ENCODE data around the gene SELP.

The SELP gene

GRCh38 chr1:169618367-169618766, 11.6 kb downstream of the SELP start:
- Histone ChIP-seq H3K18ac (ENCODE audit: low read length) (no peak overlapping the region), H3K4ac (ENCODE audit: low read length) (no peak overlapping the region), H3K4me1 (ENCODE audit: control insufficient read depth in 2 of 2, insufficient read depth in 1 of 2, low read depth in 1 of 2, low read length in 2 of 2) (no peaks in the 10 kb centered on the region), H3K9ac (ENCODE audit: low read depth, low read length, poor library complexity) (no peak overlapping the region), H2BK15ac (ENCODE audit: low read length) (no peak overlapping the region), H3K14ac (ENCODE audit: low read length) (no peak overlapping the region), H3K27ac (replicated peaks; ENCODE audit: low read length) (no peak overlapping the region), H4K91ac (ENCODE audit: low read depth, low read length, poor library complexity) (no peak overlapping the region), H2BK120ac (ENCODE audit: low read depth, low read length) (no peak overlapping the region), H4K8ac (ENCODE audit: low read depth, low read length) (no peak overlapping the region), H3K4me3 (ENCODE audit: low read length in 2 of 2) (no peak overlapping the region), H2AK5ac (ENCODE audit: low read depth, low read length) (no peak overlapping the region), H3K23ac (ENCODE audit: low read depth, low read length, poor library complexity) (no peak overlapping the region), H3K79me1 (ENCODE audit: low read depth, low read length) (peaks cover 3% of the 10 kb centered on the region), H3K36me3 (replicated peaks in 1 of 2; ENCODE audit: control insufficient read depth in 2 of 2, insufficient read depth in 2 of 2, low read length in 2 of 2) (no peaks in the 10 kb centered on the region), H3K27me3 (ENCODE audit: control insufficient read depth in 3 of 3, insufficient read depth in 3 of 3, low read depth in 1 of 3, low read length in 3 of 3) (no peaks in the 10 kb centered on the region), H2AFZ (ENCODE audit: low read length) (no peak overlapping the region), H3K9me3 (replicated peaks in 1 of 2; ENCODE audit: control insufficient read depth in 2 of 2, insufficient read depth in 1 of 2, low read depth in 1 of 2, low read length in 2 of 2) (peaks cover 0 to 2% of the 10 kb centered on the region in 2 donors), H2BK12ac (ENCODE audit: low read length) (no peak overlapping the region), H3K4me2 (ENCODE audit: insufficient read depth, low read length, poor library complexity, severe bottlenecking) (no peak overlapping the region), H2BK5ac (ENCODE audit: low read length) (no peak overlapping the region)
- no peak for DNase-seq (ENCODE audit: low spot score)
- no CpG with 5 or more reads among the region's 2 CpGs for WGBS, 2 donors (ENCODE audit: extremely low coverage in 2 of 2, insufficient read length in 2 of 2, insufficient replicate concordance in 1 of 2)

- Histone ChIP-seq H3K14ac (ENCODE audit: low read length) (no peak overlapping the region), H3K27ac (replicated peaks; ENCODE audit: low read length) (no peak overlapping the region), H3K4me1 (ENCODE audit: control insufficient read depth in 2 of 2, insufficient read depth in 1 of 2, low read depth in 1 of 2, low read length in 2 of 2) (no peaks in the 10 kb centered on the region), H3K4me2 (ENCODE audit: insufficient read depth, low read length, poor library complexity, severe bottlenecking) (no peak overlapping the region), H2BK15ac (ENCODE audit: low read length) (no peak overlapping the region), H3K23ac (ENCODE audit: low read depth, low read length, poor library complexity) (no peak overlapping the region), H4K8ac (ENCODE audit: low read depth, low read length) (no peak overlapping the region), H3K9me3 (replicated peaks in 1 of 2; ENCODE audit: control insufficient read depth in 2 of 2, insufficient read depth in 1 of 2, low read depth in 1 of 2, low read length in 2 of 2) (no peaks in the 10 kb centered on the region), H2AK5ac (ENCODE audit: low read depth, low read length) (no peak overlapping the region), H3K27me3 (ENCODE audit: control insufficient read depth in 3 of 3, insufficient read depth in 3 of 3, low read depth in 1 of 3, low read length in 3 of 3) (no peaks in the 10 kb centered on the region), H2BK12ac (ENCODE audit: low read length) (no peak overlapping the region), H3K9ac (ENCODE audit: low read depth, low read length, poor library complexity) (no peak overlapping the region), H3K79me1 (ENCODE audit: low read depth, low read length) (no peaks in the 10 kb centered on the region), H3K18ac (ENCODE audit: low read length) (no peak overlapping the region), H2AFZ (ENCODE audit: low read length) (no peak overlapping the region), H3K36me3 (replicated peaks in 1 of 2; ENCODE audit: control insufficient read depth in 2 of 2, insufficient read depth in 2 of 2, low read length in 2 of 2) (no peaks in the 10 kb centered on the region), H2BK5ac (ENCODE audit: low read length) (no peak overlapping the region), H2BK120ac (ENCODE audit: low read depth, low read length) (no peak overlapping the region), H3K4me3 (ENCODE audit: low read length in 2 of 2) (no peak overlapping the region), H4K91ac (ENCODE audit: low read depth, low read length, poor library complexity) (no peak overlapping the region), H3K4ac (ENCODE audit: low read length) (no peak overlapping the region)
- WGBS, 2 donors (ENCODE audit: extremely low coverage in 2 of 2, insufficient read length in 2 of 2, insufficient replicate concordance in 1 of 2), result no CpG with 5 or more reads among the region's 5 CpGs
- DNase-seq (ENCODE audit: low spot score), result no peak
Measured at GRCh38 chr1:169615803-169616202, 14.1 kb downstream of the SELP start.

DNA sequence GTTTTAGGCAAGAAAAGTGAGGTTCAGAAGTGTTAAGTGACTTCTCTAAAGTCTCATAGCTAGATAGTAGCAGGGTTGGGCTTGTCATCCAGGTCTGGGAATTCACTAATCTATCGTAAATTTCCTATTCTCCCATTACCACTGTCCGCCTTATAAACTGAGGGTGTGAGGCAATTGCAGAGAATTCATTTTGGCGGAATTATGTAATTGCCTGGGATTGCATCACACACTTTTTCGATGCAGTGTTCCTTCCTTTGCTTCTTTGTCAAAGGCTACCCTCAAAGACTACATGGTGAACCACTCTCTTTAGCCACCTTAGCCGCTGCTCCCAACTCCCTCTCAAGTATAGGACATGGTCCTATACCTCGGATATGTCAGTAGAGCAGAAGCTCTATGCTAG, 19.1 kb downstream of the SELP start:
- Histone ChIP-seq H3K27me3 (ENCODE audit: control insufficient read depth in 3 of 3, insufficient read depth in 3 of 3, low read depth in 1 of 3, low read length in 3 of 3) (no peaks in the 10 kb centered on the region), H2BK5ac (ENCODE audit: low read length) (no peak overlapping the region), H2BK120ac (ENCODE audit: low read depth, low read length) (no peak overlapping the region), H4K8ac (ENCODE audit: low read depth, low read length) (no peak overlapping the region), H3K36me3 (replicated peaks in 1 of 2; ENCODE audit: control insufficient read depth in 2 of 2, insufficient read depth in 2 of 2, low read length in 2 of 2) (no peaks in the 10 kb centered on the region), H4K91ac (ENCODE audit: low read depth, low read length, poor library complexity) (no peak overlapping the region), H3K18ac (ENCODE audit: low read length) (no peak overlapping the region), H2BK12ac (ENCODE audit: low read length) (no peak overlapping the region), H2BK15ac (ENCODE audit: low read length) (no peak overlapping the region), H3K9ac (ENCODE audit: low read depth, low read length, poor library complexity) (no peak overlapping the region), H3K9me3 (replicated peaks in 1 of 2; ENCODE audit: control insufficient read depth in 2 of 2, insufficient read depth in 1 of 2, low read depth in 1 of 2, low read length in 2 of 2) (no peaks in the 10 kb centered on the region), H3K4me1 (ENCODE audit: control insufficient read depth in 2 of 2, insufficient read depth in 1 of 2, low read depth in 1 of 2, low read length in 2 of 2) (no peaks in the 10 kb centered on the region), H2AK5ac (ENCODE audit: low read depth, low read length) (no peak overlapping the region), H3K14ac (ENCODE audit: low read length) (no peak overlapping the region), H3K4ac (ENCODE audit: low read length) (no peak overlapping the region), H2AFZ (ENCODE audit: low read length) (no peak overlapping the region), H3K23ac (ENCODE audit: low read depth, low read length, poor library complexity) (no peak overlapping the region), H3K79me1 (ENCODE audit: low read depth, low read length) (no peaks in the 10 kb centered on the region), H3K27ac (replicated peaks; ENCODE audit: low read length) (no peak overlapping the region), H3K4me2 (ENCODE audit: insufficient read depth, low read length, poor library complexity, severe bottlenecking) (no peak overlapping the region), H3K4me3 (ENCODE audit: low read length in 2 of 2) (no peak overlapping the region)
- DNase-seq (ENCODE audit: low spot score), result no peak
- WGBS, 2 donors (ENCODE audit: extremely low coverage in 2 of 2, insufficient read length in 2 of 2, insufficient replicate concordance in 1 of 2), result no CpG with 5 or more reads among the region's 6 CpGs

GRCh38 chr1:169610108-169610507, 19.8 kb downstream of the SELP start:
- Histone ChIP-seq H3K79me1 (ENCODE audit: low read depth, low read length) (no peaks in the 10 kb centered on the region), H3K4me1 (ENCODE audit: control insufficient read depth in 2 of 2, insufficient read depth in 1 of 2, low read depth in 1 of 2, low read length in 2 of 2) (no peaks in the 10 kb centered on the region), H2BK15ac (ENCODE audit: low read length) (no peak overlapping the region), H2AK5ac (ENCODE audit: low read depth, low read length) (no peak overlapping the region), H4K91ac (ENCODE audit: low read depth, low read length, poor library complexity) (no peak overlapping the region), H3K14ac (ENCODE audit: low read length) (no peak overlapping the region), H3K23ac (ENCODE audit: low read depth, low read length, poor library complexity) (no peak overlapping the region), H3K4me3 (ENCODE audit: low read length in 2 of 2) (no peak overlapping the region), H3K9me3 (replicated peaks in 1 of 2; ENCODE audit: control insufficient read depth in 2 of 2, insufficient read depth in 1 of 2, low read depth in 1 of 2, low read length in 2 of 2) (no peaks in the 10 kb centered on the region), H2BK12ac (ENCODE audit: low read length) (no peak overlapping the region), H3K18ac (ENCODE audit: low read length) (no peak overlapping the region), H4K8ac (ENCODE audit: low read depth, low read length) (no peak overlapping the region), H2BK120ac (ENCODE audit: low read depth, low read length) (no peak overlapping the region), H2AFZ (ENCODE audit: low read length) (no peak overlapping the region), H3K9ac (ENCODE audit: low read depth, low read length, poor library complexity) (no peak overlapping the region), H2BK5ac (ENCODE audit: low read length) (no peak overlapping the region), H3K4ac (ENCODE audit: low read length) (no peak overlapping the region), H3K36me3 (replicated peaks in 1 of 2; ENCODE audit: control insufficient read depth in 2 of 2, insufficient read depth in 2 of 2, low read length in 2 of 2) (no peaks in the 10 kb centered on the region), H3K4me2 (ENCODE audit: insufficient read depth, low read length, poor library complexity, severe bottlenecking) (no peak overlapping the region), H3K27me3 (ENCODE audit: control insufficient read depth in 3 of 3, insufficient read depth in 3 of 3, low read depth in 1 of 3, low read length in 3 of 3) (no peaks in the 10 kb centered on the region), H3K27ac (replicated peaks; ENCODE audit: low read length) (no peak overlapping the region)
- no CpG with 5 or more reads among the region's 1 CpG for WGBS, 2 donors (ENCODE audit: extremely low coverage in 2 of 2, insufficient read length in 2 of 2, insufficient replicate concordance in 1 of 2)
- DNase-seq (ENCODE audit: low spot score), result peak; percentile 1
